GM19193 (cell line): ENCODE results near the gene BNC2.

Experiments
- POLR2A ChIP-seq: IDR thresholded peaks from 4 replicates; pipeline ENCODE4 v1.6.1; 2011; ENCODE audit not compliant: insufficient read depth, insufficient read length; ENCODE audit errors: extremely low read depth

BNC2 gene

GRCh38 chr9:16640649-16641048, 229.8 kb downstream of the BNC2 start:
- TF ChIP-seq POLR2A, result no peak

GRCh38 chr9:16639644-16640043, 230.8 kb downstream of the BNC2 start:
- TF ChIP-seq POLR2A, result no peak

- TF ChIP-seq POLR2A, result no peak
Observed at GRCh38 chr9:16637911-16638310, 232.6 kb downstream of the BNC2 start.

- no peak for TF ChIP-seq POLR2A
Observed at GRCh38 chr9:16637218-16637617, 233.3 kb downstream of the BNC2 start.

GRCh38 chr9:16633794-16634193, 236.7 kb downstream of the BNC2 start:
- no peak for TF ChIP-seq POLR2A

GRCh38 chr9:16628413-16628812, 242.1 kb downstream of the BNC2 start:
- TF ChIP-seq POLR2A, result no peak

- TF ChIP-seq POLR2A, result no peak
Observed at GRCh38 chr9:16627967-16628366, 242.5 kb downstream of the BNC2 start.

- TF ChIP-seq POLR2A, result no peak
Observed at GRCh38 chr9:16627521-16627920, 242.9 kb downstream of the BNC2 start.

GRCh38 chr9:16626577-16627130, 243.8 kb downstream of the BNC2 start:
- TF ChIP-seq POLR2A, result no peak

GRCh38 chr9:16625811-16626210, 244.7 kb downstream of the BNC2 start:
- no peak for TF ChIP-seq POLR2A

GRCh38 chr9:16625161-16625631, 245.3 kb downstream of the BNC2 start:
- TF ChIP-seq POLR2A, result no peak

- no peak for TF ChIP-seq POLR2A
Observed at GRCh38 chr9:16624744-16625117, 245.7 kb downstream of the BNC2 start.

GRCh38 chr9:16623989-16624743, 246.3 kb downstream of the BNC2 start:
- no peak for TF ChIP-seq POLR2A

GRCh38 chr9:16622541-16622940, 247.9 kb downstream of the BNC2 start:
- no peak for TF ChIP-seq POLR2A

GRCh38 chr9:16619914-16620520, 250.5 kb downstream of the BNC2 start:
- TF ChIP-seq POLR2A, result no peak

- TF ChIP-seq POLR2A, result no peak
Observed at GRCh38 chr9:16619402-16619801, 251.1 kb downstream of the BNC2 start.

GRCh38 chr9:16618524-16618923, 251.9 kb downstream of the BNC2 start:
- TF ChIP-seq POLR2A, result no peak

- TF ChIP-seq POLR2A, result no peak
Observed at GRCh38 chr9:16616686-16617085, 253.8 kb downstream of the BNC2 start.
